Naive thymus-derived CD4-positive, alpha-beta T cell (primary cell): ENCODE measurements around the gene CCDC54. TPM values are rescaled to one million over a fixed set of nuclear protein-coding genes. Genes with fewer than 3 reads are reported as not detected.
A peak's percentile ranks its signal among the peaks of the same experiment; 100 is the strongest.

Experiments used
- ATAC-seq: fragments of 150-1000 bp; cut with Tn5 transposase; 2 replicates; pipeline ENCODE4 v1.10.0; 2021; ENCODE audit warnings: mild to moderate bottlenecking, moderate library complexity
- CTCF ChIA-PET: fragments of 350-600 bp; sonication (Branson Sonifier 250); formaldehyde crosslinking; loops from one replicate; lab custom pipeline; 2021; ENCODE audit warnings: antibody characterized with exemption; lab: Charles Lee
- POLR2A ChIA-PET: fragments of 350-600 bp; sonication (Branson Sonifier 250); formaldehyde crosslinking; loops from one replicate; lab custom pipeline; 2021; ENCODE audit warnings: antibody characterized with exemption, inconsistent platforms; lab: Charles Lee
- DNase-seq, 9 donors: peaks; one replicate each; pipeline versions ENCODE4 v3.0.0 to v3.0.0-alpha.2; 2020 to 2022; ENCODE audit warnings: mixed read lengths in 1 of 9
- H3K27ac ChIP-seq: one replicate; pipeline ENCODE4 v1.7.0; 2013; ENCODE audit warnings: mild to moderate bottlenecking, low read depth, low read length, moderate library complexity
- H3K27me3 ChIP-seq, 2 donors: one replicate each; pipeline ENCODE4 v1.7.0; 2013; ENCODE audit warnings: low read length in 2 of 2, mild to moderate bottlenecking in 2 of 2, moderate library complexity in 2 of 2; ENCODE audit not compliant: control insufficient read depth in 2 of 2, insufficient read depth in 2 of 2
- H3K36me3 ChIP-seq, 3 experiments: 1 replicate in 2 of 3; 2 replicates in 1 of 3; pipeline ENCODE4 v1.7.0; 2013; ENCODE audit warnings: low read length in 3 of 3, mild to moderate bottlenecking in 3 of 3, moderate library complexity in 1 of 3; ENCODE audit not compliant: insufficient read depth in 3 of 3, control insufficient read depth in 2 of 3
- H3K4me1 ChIP-seq, 2 donors: one replicate each; pipeline ENCODE4 v1.7.0; 2013; ENCODE audit warnings: low read length in 2 of 2, mild to moderate bottlenecking in 2 of 2, moderate library complexity in 1 of 2; ENCODE audit not compliant: control insufficient read depth in 2 of 2, insufficient read depth in 2 of 2
- H3K4me3 ChIP-seq: 2 replicates; pipeline ENCODE4 v1.7.0; 2013; ENCODE audit warnings: mild to moderate bottlenecking, low read length
- H3K9me3 ChIP-seq, 3 experiments: 1 replicate in 2 of 3; 2 replicates in 1 of 3; pipeline ENCODE4 v1.7.0; 2013; ENCODE audit warnings: low read length in 3 of 3; ENCODE audit not compliant: control insufficient read depth in 2 of 3
- H3K27ac Mint-ChIP-seq, 9 donors: one replicate each; pipeline ENCODE4 v1.8.0; 2020 to 2022; ENCODE audit warnings: mixed read lengths in 9 of 9, mild to moderate bottlenecking in 8 of 9, moderate library complexity in 5 of 9, inconsistent platforms in 2 of 9
- H3K27me3 Mint-ChIP-seq, 5 donors: one replicate each; pipeline ENCODE4 v1.8.0; 2021 to 2022; ENCODE audit warnings: mixed read lengths in 5 of 5, mild to moderate bottlenecking in 1 of 5
- H3K36me3 Mint-ChIP-seq, 5 donors: one replicate each; pipeline ENCODE4 v1.8.0; 2020 to 2022; ENCODE audit warnings: mixed read lengths in 5 of 5, mild to moderate bottlenecking in 3 of 5, inconsistent platforms in 1 of 5
- H3K4me1 Mint-ChIP-seq, 7 donors: one replicate each; pipeline ENCODE4 v1.8.0; 2020 to 2022; ENCODE audit warnings: mixed read lengths in 7 of 7, mild to moderate bottlenecking in 3 of 7, inconsistent platforms in 1 of 7
- H3K4me3 Mint-ChIP-seq, 10 donors: one replicate each; pipeline ENCODE4 v1.8.0; 2020 to 2022; ENCODE audit warnings: mild to moderate bottlenecking in 10 of 10, mixed read lengths in 10 of 10, moderate library complexity in 6 of 10, inconsistent platforms in 2 of 10
- H3K9me3 Mint-ChIP-seq, 11 donors: one replicate each; pipeline ENCODE4 v1.8.0; 2020 to 2022; ENCODE audit warnings: mixed read lengths in 11 of 11, mild to moderate bottlenecking in 4 of 11, inconsistent platforms in 1 of 11, moderate library complexity in 1 of 11
- intact Hi-C, 2 donors: fragments of 100-400 bp; cut with micrococcal nuclease; formaldehyde crosslinking; loops; one replicate each; pipeline ENCODE4 v1.15.1; 2023
- polyA plus RNA-seq, 2 donors: library from polyadenylated mRNA; unstranded; fragments of 300-500 nt; fragmentation: Illumina TruSeq; gene quantifications; one replicate each; pipeline ENCODE4 v1.2.3, GENCODE V29; 2021
- total RNA-seq, 6 experiments: library from RNA in 5 of 6; stranded (reverse) in 5 of 6; gene quantifications; 1 replicate in 5 of 6; 2 replicates in 1 of 6; pipeline ENCODE4 v1.2.3 and lab custom pipeline; 2021 to 2026

Gene CCDC54
- total and polyA plus RNA-seq, 7 experiments from 2014 or later: not detected

GRCh38 chr3:107347751-107348150 lies 29.5 kb upstream of the CCDC54 start:
- Mint-ChIP-seq H3K36me3 (no peaks in the 10 kb centered on the region), H3K27me3 (peaks cover 0 to 6% (median 0%) of the 10 kb centered on the region in 5 donors), H3K27ac (no peak overlapping the region), H3K4me1 (peaks cover 0 to 9% (median 0%) of the 10 kb centered on the region in 7 donors), H3K4me3 (no peak overlapping the region), H3K9me3 (peaks cover 0 to 4% (median 0%) of the 10 kb centered on the region in 11 donors)
- ATAC-seq: no peak
- H3K27ac ChIP-seq: no peak overlapping the region
- DNase-seq: no peak
- no peaks in the 10 kb centered on the region for H3K36me3 ChIP-seq
- no peak overlapping the region for H3K4me3 ChIP-seq
- ChIA-PET POLR2A (no interaction called here), CTCF (no interaction called here)
- H3K9me3 ChIP-seq: no peaks in the 10 kb centered on the region
- no peaks in the 10 kb centered on the region for H3K4me1 ChIP-seq
- H3K27me3 ChIP-seq: no peaks in the 10 kb centered on the region
- intact Hi-C loops: no loop called here

- CTCF ChIA-PET: no interaction called here
- H3K9me3 Mint-ChIP-seq: peaks cover 0 to 5% (median 0%) of the 10 kb centered on the region in 11 donors
- DNase-seq (no peak), ATAC-seq (no peak)
- H3K36me3 Mint-ChIP-seq: peaks cover 0 to 3% (median 0%) of the 10 kb centered on the region in 5 donors
- no peaks in the 10 kb centered on the region for H3K27me3 ChIP-seq
- H3K4me3 Mint-ChIP-seq: no peak overlapping the region
- no peaks in the 10 kb centered on the region for H3K36me3 ChIP-seq
- peaks cover 0 to 7% (median 2%) of the 10 kb centered on the region in 5 donors for H3K27me3 Mint-ChIP-seq
- intact Hi-C loops: no loop called here
- H3K9me3 ChIP-seq: no peaks in the 10 kb centered on the region
- POLR2A ChIA-PET: no interaction called here
- H3K4me1 ChIP-seq: no peaks in the 10 kb centered on the region
- no peaks in the 10 kb centered on the region for H3K4me1 Mint-ChIP-seq
- H3K4me3 ChIP-seq: no peak overlapping the region
- H3K27ac ChIP-seq: no peak overlapping the region
- H3K27ac Mint-ChIP-seq: no peak overlapping the region
Observed at GRCh38 chr3:107356706-107357105, 20.5 kb upstream of the CCDC54 start.

DNA sequence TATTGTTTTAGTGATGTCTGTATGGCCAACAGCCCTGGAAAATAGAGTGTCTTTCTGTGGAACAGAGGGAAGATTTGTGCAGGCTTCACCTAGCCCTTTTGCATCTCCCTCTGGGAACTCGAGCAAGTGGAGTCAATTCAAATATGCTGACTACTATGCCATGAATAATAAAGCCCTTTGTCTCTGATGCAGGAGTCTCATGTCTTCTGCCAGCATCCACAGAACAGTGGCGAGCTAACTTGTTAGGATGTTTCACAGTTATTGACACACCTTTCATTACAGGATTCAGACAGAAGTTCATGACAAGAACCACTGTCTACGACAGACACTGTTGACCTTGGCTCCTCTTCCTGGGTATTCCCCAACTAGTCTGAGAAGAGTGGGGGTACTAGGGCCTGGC lies 15.6 kb upstream of the CCDC54 start:
- Histone ChIP-seq H3K36me3 (no peaks in the 10 kb centered on the region), H3K4me1 (no peaks in the 10 kb centered on the region), H3K27ac (no peak overlapping the region), H3K9me3 (no peaks in the 10 kb centered on the region), H3K27me3 (no peaks in the 10 kb centered on the region), H3K4me3 (no peak overlapping the region)
- Mint-ChIP-seq H3K4me3 (no peak overlapping the region), H3K27me3 (peaks cover 0 to 11% (median 6%) of the 10 kb centered on the region in 5 donors), H3K36me3 (peaks cover 0 to 3% (median 0%) of the 10 kb centered on the region in 5 donors), H3K27ac (no peak overlapping the region), H3K9me3 (peaks cover 0 to 5% (median 0%) of the 10 kb centered on the region in 11 donors), H3K4me1 (peaks cover 0 to under 1% (median 0%) of the 10 kb centered on the region in 7 donors)
- ChIA-PET CTCF (no interaction called here), POLR2A (no interaction called here)
- no peak for ATAC-seq
- no peak for DNase-seq
- intact Hi-C loops: no loop called here

DNA sequence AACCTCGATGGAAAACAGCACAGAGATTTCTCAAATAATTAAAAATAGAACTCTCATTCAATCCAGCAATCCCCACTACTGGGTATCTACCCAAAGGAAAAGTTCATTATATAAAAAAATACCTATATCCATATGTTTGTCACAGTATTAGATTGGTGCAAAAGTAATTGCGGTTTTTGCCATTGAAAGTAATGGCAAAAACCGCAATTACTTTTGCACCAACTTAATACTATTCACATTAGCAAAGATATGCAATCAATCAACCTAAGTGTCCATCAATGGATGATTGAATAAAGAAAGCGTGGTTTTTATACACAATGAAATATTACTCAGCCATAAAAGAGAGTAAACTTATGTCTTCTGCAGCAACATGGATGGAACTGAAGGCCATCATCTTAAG lies 12.2 kb upstream of the CCDC54 start:
- CTCF ChIA-PET: interaction anchor here (0.6 kb wide), 1 partner anchor 53 kb away, joined by 3 read pairs; no protein-coding TSS in a partner anchor
- no peak overlapping the region for H3K27ac ChIP-seq
- intact Hi-C loops: no loop called here
- no peaks in the 10 kb centered on the region for H3K9me3 ChIP-seq
- no peak overlapping the region for H3K4me3 ChIP-seq
- no peaks in the 10 kb centered on the region for H3K36me3 ChIP-seq
- Mint-ChIP-seq H3K27ac (no peak overlapping the region), H3K9me3 (peaks cover 0 to 5% (median 0%) of the 10 kb centered on the region in 11 donors), H3K36me3 (peaks cover 0 to 3% (median 0%) of the 10 kb centered on the region in 5 donors), H3K4me1 (peaks cover 0 to 11% (median 0%) of the 10 kb centered on the region in 7 donors), H3K4me3 (no peak overlapping the region), H3K27me3 (peaks cover under 1 to 23% (median 10%) of the 10 kb centered on the region in 5 donors)
- POLR2A ChIA-PET: no interaction called here
- ATAC-seq (no peak), DNase-seq (no peak)
- H3K27me3 ChIP-seq: no peaks in the 10 kb centered on the region
- no peaks in the 10 kb centered on the region for H3K4me1 ChIP-seq

DNA sequence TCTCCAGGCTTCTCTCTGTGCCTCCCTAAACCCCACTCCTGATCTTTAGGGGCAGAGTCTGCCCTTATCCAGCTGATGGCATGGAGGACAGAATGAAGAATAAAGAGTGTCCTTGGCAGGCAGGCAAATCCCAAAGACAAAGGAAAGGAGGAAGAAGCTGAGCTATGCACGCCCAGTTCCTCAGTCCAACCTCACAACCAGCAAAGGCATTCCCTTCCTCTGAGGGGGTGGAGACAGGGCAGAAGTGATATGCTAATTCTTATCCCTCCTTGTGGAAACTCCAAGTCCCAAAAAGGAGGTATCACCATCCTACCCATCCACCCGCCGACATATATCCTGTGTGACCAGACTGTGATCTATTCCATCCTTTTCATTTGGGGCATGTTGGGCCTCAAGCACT lies 10.5 kb upstream of the CCDC54 start:
- Mint-ChIP-seq H3K36me3 (no peaks in the 10 kb centered on the region), H3K4me1 (peaks cover 0 to 11% (median 0%) of the 10 kb centered on the region in 7 donors), H3K4me3 (no peak overlapping the region), H3K9me3 (peaks cover 0 to 2% (median 0%) of the 10 kb centered on the region in 11 donors), H3K27me3 (peaks cover 3 to 23% (median 13%) of the 10 kb centered on the region in 5 donors), H3K27ac (no peak overlapping the region)
- H3K4me3 ChIP-seq: no peak overlapping the region
- CTCF ChIA-PET: no interaction called here
- H3K27ac ChIP-seq: no peak overlapping the region
- no peaks in the 10 kb centered on the region for H3K27me3 ChIP-seq
- H3K9me3 ChIP-seq: no peaks in the 10 kb centered on the region
- no peak for ATAC-seq
- DNase-seq: no peak
- intact Hi-C loops: no loop called here
- H3K4me1 ChIP-seq: no peaks in the 10 kb centered on the region
- POLR2A ChIA-PET: no interaction called here
- no peaks in the 10 kb centered on the region for H3K36me3 ChIP-seq

DNA sequence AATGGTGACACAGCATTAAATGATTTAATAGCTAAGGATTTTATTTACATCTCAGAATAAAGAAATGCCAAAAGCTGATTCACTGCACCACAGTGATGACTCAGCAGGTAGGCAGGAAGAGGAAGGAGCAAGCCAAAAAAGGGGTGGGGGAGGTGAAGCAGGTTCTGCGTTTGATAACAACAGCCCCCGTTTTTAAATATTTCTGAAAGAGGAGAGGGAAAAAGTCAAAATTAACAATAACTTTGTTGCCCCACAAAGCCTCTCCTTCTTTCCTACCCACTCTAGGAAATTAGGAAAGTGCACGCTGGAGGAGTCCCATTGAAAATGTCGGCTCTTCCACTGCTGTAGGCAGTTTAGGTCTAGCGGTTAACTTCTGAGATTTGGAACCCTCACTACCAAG lies 9.9 kb upstream of the CCDC54 start:
- intact Hi-C loops: no loop called here
- ATAC-seq: no peak
- no peaks in the 10 kb centered on the region for H3K4me1 ChIP-seq
- peaks cover 0 to 2% (median 0%) of the 10 kb centered on the region in 11 donors for H3K9me3 Mint-ChIP-seq
- H3K36me3 Mint-ChIP-seq: no peaks in the 10 kb centered on the region
- H3K4me1 Mint-ChIP-seq: peaks cover 0 to 11% (median 0%) of the 10 kb centered on the region in 7 donors
- POLR2A ChIA-PET: no interaction called here
- DNase-seq: peak in 1 of 9 donors; percentile 7
- H3K4me3 Mint-ChIP-seq: peak overlapping the region in 1 of 10 donors; percentile 39
- no peaks in the 10 kb centered on the region for H3K9me3 ChIP-seq
- no peak overlapping the region for H3K4me3 ChIP-seq
- peak overlapping the region in 1 of 9 donors; percentile 54 for H3K27ac Mint-ChIP-seq
- no peaks in the 10 kb centered on the region for H3K27me3 ChIP-seq
- H3K36me3 ChIP-seq: no peaks in the 10 kb centered on the region
- no peak overlapping the region for H3K27ac ChIP-seq
- CTCF ChIA-PET: no interaction called here
- H3K27me3 Mint-ChIP-seq: peaks cover 3 to 23% (median 14%) of the 10 kb centered on the region in 5 donors
